Peyer's patch (tissue), 4 donors: ENCODE results near the gene HDAC8. TPM values are rescaled to one million over a fixed set of nuclear protein-coding genes. Genes with fewer than 3 reads are reported as not detected.
"Not testable (repeated sequence)": the region's sequence is repeated elsewhere in the genome, so short reads cannot be mapped to it uniquely, and the experiment has no call there.

Source experiments
- DNase-seq, 3 donors: peaks; one replicate each; pipeline ENCODE4 v3.0.0-alpha.2; 2017 to 2019
- H3K27ac ChIP-seq, 4 donors: fragments of 200-600 bp; sonication (generic); one replicate each; pipeline ENCODE4 v1.5.1; 2016 to 2019
- H3K27me3 ChIP-seq, 2 donors: fragments of 200-600 bp; sonication (generic); one replicate each; pipeline ENCODE4 v1.5.1; 2019
- H3K36me3 ChIP-seq, 3 donors: fragments of 200-600 bp; sonication (generic); one replicate each; pipeline ENCODE4 v1.5.1; 2016 to 2019
- H3K4me1 ChIP-seq, 4 donors: fragments of 200-600 bp; sonication (generic); one replicate each; pipeline ENCODE4 v1.5.1; 2016 to 2019
- H3K4me3 ChIP-seq, 4 donors: fragments of 200-600 bp; sonication (generic); 1 replicate in 3 of 4; 2 replicates in 1 of 4; pipeline ENCODE4 v1.5.1; 2016 to 2019; ENCODE audit warnings: mild to moderate bottlenecking in 1 of 4
- H3K9me3 ChIP-seq, 4 donors: fragments of 200-600 bp; sonication (generic); one replicate each; pipeline ENCODE4 v1.5.1; 2016 to 2019; ENCODE audit warnings: mild to moderate bottlenecking in 1 of 4
- CTCF ChIP-seq, 6 experiments: fragments of 450-650 bp in 4 of 6; fragments of 200-600 bp in 2 of 6; sonication (generic) in 1 of 6; IDR thresholded peaks; one replicate each; pipeline ENCODE4 v1.5.1; 2017 to 2019; ENCODE audit warnings: antibody characterized with exemption in 6 of 6, mild to moderate bottlenecking in 3 of 6, moderate library complexity in 1 of 6
- POLR2A ChIP-seq, 2 donors: fragments of 450-650 bp; IDR thresholded peaks; one replicate each; pipeline ENCODE4 v1.5.1; 2017; ENCODE audit warnings: antibody characterized with exemption in 2 of 2, mild to moderate bottlenecking in 2 of 2, moderate library complexity in 2 of 2
- total RNA-seq, 4 donors: library from RNA; depleted of rRNA; stranded (reverse); fragments of >200 nt; gene quantifications; one replicate each; pipeline ENCODE4 v1.1.0, GENCODE V29; 2016

The HDAC8 gene
- total RNA-seq, 4 donors from 2014 or later, result 24.2 to 48.9 (median 46.0) TPM

DNA sequence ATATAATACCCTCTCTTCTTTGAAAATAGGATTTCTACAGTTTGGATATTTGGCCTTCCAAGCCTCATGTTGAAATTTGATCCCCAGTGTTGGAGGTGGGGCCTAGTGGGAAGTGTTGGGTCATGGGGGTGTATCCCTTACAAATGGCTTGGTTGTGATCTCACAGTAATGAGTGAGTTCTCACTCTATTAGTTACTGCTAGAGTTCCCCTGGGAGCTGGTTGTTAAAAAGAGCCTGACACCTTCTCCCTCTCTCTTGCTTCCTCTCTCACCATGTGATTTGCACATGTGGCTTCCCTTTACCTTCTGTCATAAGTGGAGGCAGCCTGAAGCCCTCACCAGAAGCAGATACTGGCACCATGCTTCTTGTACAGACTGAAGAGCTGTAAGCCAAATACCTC lies 73.9 kb downstream of the HDAC8 start:
- H3K4me3 ChIP-seq, result no peak overlapping the region
- no peaks in the 10 kb centered on the region for H3K9me3 ChIP-seq
- no peak overlapping the region for H3K27ac ChIP-seq
- no peak for DNase-seq
- H3K4me1 ChIP-seq, result no peaks in the 10 kb centered on the region
- no peaks in the 10 kb centered on the region for H3K27me3 ChIP-seq
- TF ChIP-seq POLR2A (IDR thresholded peaks at IDR 0.05) (no peak), CTCF (IDR thresholded peaks at IDR 0.05) (no peak)
- no peaks in the 10 kb centered on the region for H3K36me3 ChIP-seq

- no peak overlapping the region for H3K4me3 ChIP-seq
- TF ChIP-seq POLR2A (IDR thresholded peaks at IDR 0.05) (no peak), CTCF (IDR thresholded peaks at IDR 0.05) (no peak)
- no peak overlapping the region for H3K27ac ChIP-seq
These were observed 77.6 kb downstream of the HDAC8 start for GRCh38 chrX:72495046-72495445.

DNA sequence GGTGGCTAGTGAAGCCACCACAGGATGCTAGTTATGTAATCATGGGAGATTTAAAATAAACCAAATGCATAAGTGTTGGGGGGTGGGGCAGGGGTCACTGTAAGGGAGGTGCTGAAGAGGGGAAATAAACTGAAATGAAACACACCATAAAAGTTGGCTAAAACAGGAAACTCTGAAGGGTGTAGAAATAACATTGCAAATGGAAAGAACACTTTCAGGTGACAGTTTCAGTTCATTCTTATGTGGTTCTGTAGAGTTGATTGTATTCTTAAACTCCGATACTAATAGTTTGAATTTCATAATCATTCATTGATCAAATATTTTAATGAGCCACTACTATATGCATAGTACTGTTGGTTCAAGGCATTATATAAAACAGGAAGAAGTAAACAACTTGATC lies 80.1 kb downstream of the HDAC8 start:
- TF ChIP-seq CTCF (IDR thresholded peaks at IDR 0.05) (no peak), POLR2A (IDR thresholded peaks at IDR 0.05) (no peak)
- no peaks in the 10 kb centered on the region for H3K4me1 ChIP-seq
- no peak for DNase-seq
- H3K27me3 ChIP-seq, result no peaks in the 10 kb centered on the region
- no peaks in the 10 kb centered on the region for H3K9me3 ChIP-seq
- no peak overlapping the region for H3K27ac ChIP-seq
- H3K4me3 ChIP-seq, result no peak overlapping the region
- H3K36me3 ChIP-seq, result no peaks in the 10 kb centered on the region

More at GRCh38 chrX:72495046-72495445, 77.6 kb downstream of the HDAC8 start:
- Histone ChIP-seq H3K9me3 (no peaks in the 10 kb centered on the region), H3K36me3 (no peaks in the 10 kb centered on the region), H3K4me1 (no peaks in the 10 kb centered on the region), H3K27me3 (no peaks in the 10 kb centered on the region)
- DNase-seq, result no peak

- not testable (repeated sequence) for H3K4me3 ChIP-seq, DNase-seq
These were observed 82.4 kb downstream of the HDAC8 start for GRCh38 chrX:72490221-72490620.

DNA sequence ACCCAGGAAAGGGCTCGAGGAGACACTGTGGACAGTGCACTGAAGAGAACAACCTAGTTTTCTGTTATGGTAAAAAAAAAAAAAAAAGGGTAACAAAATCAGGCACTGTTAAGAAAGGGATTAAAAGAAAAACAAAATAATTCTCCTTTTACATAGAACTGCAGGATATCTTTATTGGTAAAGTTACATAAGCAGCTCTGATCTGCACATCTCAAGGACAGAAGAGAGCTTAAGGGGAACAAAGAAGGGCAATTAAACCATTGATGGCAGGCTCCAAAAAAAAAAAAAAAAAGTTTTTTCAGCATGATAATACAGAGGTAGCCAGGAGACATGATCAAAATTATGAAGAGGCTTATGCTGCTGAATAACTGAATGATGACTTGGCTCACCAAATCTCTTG lies 85.0 kb downstream of the HDAC8 start:
- no peak for TF ChIP-seq CTCF (IDR thresholded peaks at IDR 0.05)
- no peak for TF ChIP-seq POLR2A (IDR thresholded peaks at IDR 0.05)
- DNase-seq, result no peak
- Histone ChIP-seq H3K9me3 (no peaks in the 10 kb centered on the region), H3K4me3 (no peak overlapping the region), H3K36me3 (no peaks in the 10 kb centered on the region), H3K27ac (no peak overlapping the region), H3K27me3 (no peaks in the 10 kb centered on the region), H3K4me1 (no peaks in the 10 kb centered on the region)

More at GRCh38 chrX:72490221-72490620, 82.4 kb downstream of the HDAC8 start:
- H3K4me1 ChIP-seq, H3K36me3 ChIP-seq, H3K27ac ChIP-seq, H3K9me3 ChIP-seq, H3K27me3 ChIP-seq: not testable (repeated sequence)

- Histone ChIP-seq H3K27me3 (no peaks in the 10 kb centered on the region), H3K4me1 (no peaks in the 10 kb centered on the region), H3K9me3 (no peaks in the 10 kb centered on the region), H3K4me3 (no peak overlapping the region), H3K27ac (no peak overlapping the region), H3K36me3 (no peaks in the 10 kb centered on the region)
- no peak for DNase-seq
- TF ChIP-seq CTCF (IDR thresholded peaks at IDR 0.05) (no peak), POLR2A (IDR thresholded peaks at IDR 0.05) (no peak)
These were observed 93.0 kb downstream of the HDAC8 start for GRCh38 chrX:72479324-72480274.
